Smooth muscle cell (in vitro differentiated cells): ENCODE results near the gene KLF11. TPM values are rescaled to one million over a fixed set of nuclear protein-coding genes. Genes with fewer than 3 reads are reported as not detected.

ENCODE experiments used
- DNase-seq: peaks from one replicate; lab custom pipeline; 2025; ENCODE audit not compliant: unreplicated experiment; lab: John Stamatoyannopoulos, UW
- H2AFZ ChIP-seq: fragments of 200-600 bp; sonication (generic); 2 replicates; pipeline ENCODE4 v1.6.0; 2016; ENCODE audit warnings: antibody characterized with exemption, low read depth, mild to moderate bottlenecking
- H3F3A ChIP-seq: fragments of 200-600 bp; sonication (generic); 2 replicates; pipeline ENCODE4 v1.6.0; 2017; ENCODE audit warnings: antibody characterized with exemption, low read depth
- H3K27ac ChIP-seq: fragments of 200-600 bp; sonication (generic); 2 replicates; pipeline ENCODE4 v1.5.1; 2016; ENCODE audit warnings: low read depth, mild to moderate bottlenecking
- H3K27me3 ChIP-seq: fragments of 200-600 bp; sonication (generic); 2 replicates; pipeline ENCODE4 v1.6.1; 2016; ENCODE audit warnings: low read depth, mild to moderate bottlenecking
- H3K36me3 ChIP-seq: fragments of 200-600 bp; sonication (generic); 2 replicates; pipeline ENCODE4 v1.5.1; 2016; ENCODE audit warnings: low read depth
- H3K4me1 ChIP-seq: fragments of 200-600 bp; sonication (generic); 2 replicates; pipeline ENCODE4 v1.5.1; 2016; ENCODE audit warnings: low read depth
- H3K4me2 ChIP-seq: fragments of 200-600 bp; sonication (generic); 2 replicates; pipeline ENCODE4 v1.6.0; 2016; ENCODE audit warnings: mild to moderate bottlenecking
- H3K4me3 ChIP-seq: fragments of 200-600 bp; sonication (generic); 2 replicates; pipeline ENCODE4 v1.5.1; 2016; ENCODE audit warnings: mild to moderate bottlenecking
- H3K79me2 ChIP-seq: fragments of 200-600 bp; sonication (generic); 2 replicates; pipeline ENCODE4 v1.6.0; 2016; ENCODE audit warnings: low read depth, mild to moderate bottlenecking
- H3K9ac ChIP-seq: fragments of 200-600 bp; sonication (generic); 2 replicates; pipeline ENCODE4 v1.6.0; 2016; ENCODE audit warnings: low read depth
- H3K9me3 ChIP-seq: fragments of 200-600 bp; sonication (generic); replicated peaks from 2 replicates; pipeline ENCODE4 v1.5.1; 2016; ENCODE audit warnings: low read depth
- H4K20me1 ChIP-seq: fragments of 200-600 bp; sonication (generic); 2 replicates; pipeline ENCODE4 v1.6.0; 2016; ENCODE audit warnings: low read depth
- CTCF ChIP-seq: fragments of 200-600 bp; sonication (generic); IDR thresholded peaks from 2 replicates; pipeline ENCODE4 v1.5.1; 2017; ENCODE audit warnings: borderline replicate concordance, mild to moderate bottlenecking, antibody characterized with exemption; ENCODE audit not compliant: insufficient read depth, poor library complexity, severe bottlenecking
- WGBS: methylation state at CpG from one replicate; pipeline ENCODE4 v1.1.7; 2016; ENCODE audit warnings: low lambda C conversion rate; 5-methylcytosine and 5-hydroxymethylcytosine counted together
- polyA plus RNA-seq: library from polyadenylated mRNA; unstranded; fragments of >200 nt; fragmentation: Nextera tagmentation; extraction: Ambion mirVana; gene quantifications from 2 replicates; pipeline ENCODE4 v1.2.1, GENCODE V29; 2016
- total RNA-seq: library from RNA; depleted of rRNA; stranded (reverse); fragments of >200 nt; gene quantifications from 2 replicates; pipeline ENCODE4 v1.2.3, GENCODE V29; 2014

The KLF11 gene
- total and polyA plus RNA-seq, 2 experiments from 2014 or later = 9.9 to 12.7 TPM

DNA sequence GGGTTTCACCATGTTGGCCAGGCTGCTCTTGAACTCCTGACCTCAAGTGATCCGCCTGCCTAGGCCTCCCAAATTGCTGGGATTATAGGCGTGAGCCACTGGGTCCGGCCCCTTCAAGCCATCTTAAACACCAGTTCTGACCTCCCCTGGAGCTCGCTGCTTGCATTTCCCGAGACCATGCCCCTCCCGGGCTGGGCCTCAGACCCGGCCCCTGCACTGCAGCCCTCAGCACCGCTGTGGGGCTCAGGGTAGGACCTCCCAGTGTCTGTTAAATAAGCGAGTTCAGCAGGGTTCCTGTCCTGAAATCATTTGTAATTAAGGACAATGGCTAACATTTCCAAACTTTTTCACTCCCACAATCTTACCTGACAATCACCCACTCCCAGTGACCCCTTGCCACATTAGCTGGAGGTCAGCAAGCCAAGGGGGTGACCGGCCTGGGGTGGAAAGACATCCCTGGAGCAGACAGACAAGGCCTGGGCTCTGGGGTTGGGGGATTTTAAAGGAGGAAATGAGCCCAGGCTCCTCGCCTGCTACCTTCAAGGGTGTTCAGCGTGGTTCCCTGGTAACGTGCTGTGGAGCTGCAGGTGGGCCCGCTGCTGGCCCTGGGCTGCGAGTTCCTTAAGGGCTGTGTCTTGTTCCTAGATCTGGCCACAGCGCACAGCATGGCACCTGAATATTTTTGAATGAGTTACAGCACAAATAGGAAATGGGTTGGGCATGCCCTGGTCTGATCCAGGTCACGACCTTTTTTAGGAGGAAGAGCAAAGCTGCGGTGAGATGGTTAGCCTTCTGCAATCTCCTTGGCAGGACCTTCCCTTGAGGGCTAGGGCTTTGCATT, 21.8 kb downstream of the KLF11 start:
- Histone ChIP-seq H3K4me2 (no peak overlapping the region), H3K9ac (no peak overlapping the region), H3K27me3 (no peaks in the 10 kb centered on the region), H3K36me3 (no peaks in the 10 kb centered on the region), H2AFZ (no peak overlapping the region), H3K27ac (no peak overlapping the region), H3F3A (no peaks in the 10 kb centered on the region), H3K4me3 (no peak overlapping the region), H3K4me1 (no peaks in the 10 kb centered on the region), H3K9me3 (no peaks in the 10 kb centered on the region), H4K20me1 (no peaks in the 10 kb centered on the region), H3K79me2 (no peaks in the 10 kb centered on the region)
- DNase-seq = no peak
- 88% methylated on average over 18 of the region's 18 CpGs for WGBS
- no peak for TF ChIP-seq CTCF

DNA sequence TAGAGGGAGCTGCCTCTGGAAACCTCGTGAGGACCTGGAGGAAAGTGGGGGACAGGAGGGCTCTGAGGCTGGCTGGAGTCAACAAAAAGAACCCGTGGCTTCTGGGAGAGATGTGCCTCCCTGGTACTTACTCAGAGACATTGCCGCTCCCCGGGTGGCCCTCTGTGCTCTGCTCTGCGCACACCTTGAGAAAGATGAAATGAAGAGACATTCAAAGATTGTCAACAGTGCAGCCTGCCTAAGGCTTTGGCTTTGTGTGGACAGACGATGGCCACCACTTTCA, 22.4 kb downstream of the KLF11 start:
- WGBS = 96% methylated on average over 6 of the region's 6 CpGs

DNA sequence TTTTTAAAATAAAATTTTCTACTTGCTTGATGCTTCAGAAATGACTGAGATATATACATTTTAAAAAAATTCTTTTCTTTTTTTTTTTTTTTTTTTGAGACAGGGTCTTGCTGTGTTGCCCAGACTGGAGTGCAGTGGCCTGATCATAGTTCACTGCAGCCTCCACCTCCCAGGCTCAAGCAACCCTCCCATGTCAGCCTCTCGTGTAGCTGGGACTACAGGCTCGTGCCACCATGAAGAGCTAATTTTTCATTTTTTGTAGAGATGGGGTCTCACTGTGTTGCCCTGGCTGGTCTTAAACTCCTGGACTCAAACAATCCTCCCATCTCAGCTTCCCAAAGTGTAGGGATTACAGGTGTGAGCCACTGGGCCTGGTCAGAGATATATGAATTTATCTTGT, 24.0 kb downstream of the KLF11 start:
- H3K9ac ChIP-seq = no peak overlapping the region
- no peak overlapping the region for H3K27ac ChIP-seq
- H3K9me3 ChIP-seq = no peaks in the 10 kb centered on the region
- no peak overlapping the region for H3K4me3 ChIP-seq
- H3K36me3 ChIP-seq = no peaks in the 10 kb centered on the region
- no peak for DNase-seq
- H3K79me2 ChIP-seq = no peaks in the 10 kb centered on the region
- no peaks in the 10 kb centered on the region for H3K4me1 ChIP-seq
- TF ChIP-seq CTCF = no peak
- no peaks in the 10 kb centered on the region for H4K20me1 ChIP-seq
- WGBS = 97% methylated on average over 2 of the region's 2 CpGs
- H3K27me3 ChIP-seq = no peaks in the 10 kb centered on the region
- H2AFZ ChIP-seq = no peak overlapping the region
- H3K4me2 ChIP-seq = no peak overlapping the region
- H3F3A ChIP-seq = no peaks in the 10 kb centered on the region

More for the DNA sequence above, 22.4 kb downstream of the KLF11 start:
- no peaks in the 10 kb centered on the region for H3K36me3 ChIP-seq
- H3K27me3 ChIP-seq = no peaks in the 10 kb centered on the region
- no peak overlapping the region for H3K9ac ChIP-seq
- no peak overlapping the region for H3K4me2 ChIP-seq
- TF ChIP-seq CTCF = no peak
- DNase-seq = no peak
- H3K27ac ChIP-seq = no peak overlapping the region
- H3K79me2 ChIP-seq = no peaks in the 10 kb centered on the region
- H3K4me1 ChIP-seq = no peaks in the 10 kb centered on the region
- H2AFZ ChIP-seq = no peak overlapping the region
- H3K4me3 ChIP-seq = no peak overlapping the region
- H3F3A ChIP-seq = no peaks in the 10 kb centered on the region
- H3K9me3 ChIP-seq = no peaks in the 10 kb centered on the region
- no peaks in the 10 kb centered on the region for H4K20me1 ChIP-seq

DNA sequence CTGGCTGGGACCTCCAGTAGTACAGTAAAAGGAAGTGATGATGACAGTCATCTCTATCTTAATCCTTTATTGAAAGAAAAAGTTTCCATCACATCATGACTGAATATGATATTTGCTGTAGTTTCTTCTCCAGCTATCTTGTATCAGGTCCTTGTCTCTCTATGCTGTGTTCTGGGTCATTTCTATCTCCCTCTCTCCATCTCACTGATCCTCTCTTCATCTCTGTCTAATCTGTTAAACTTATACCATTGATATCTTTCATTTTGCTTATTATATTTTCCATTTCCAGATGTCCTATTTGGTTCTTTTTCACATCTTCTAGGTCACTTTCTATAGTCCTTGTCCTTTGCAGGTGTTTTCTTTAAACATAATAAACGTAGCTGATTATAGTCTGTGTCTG, 24.5 kb downstream of the KLF11 start:
- Histone ChIP-seq H3K4me2 (no peak overlapping the region), H3K79me2 (no peaks in the 10 kb centered on the region), H3K4me3 (no peak overlapping the region), H3K4me1 (no peaks in the 10 kb centered on the region), H4K20me1 (no peaks in the 10 kb centered on the region), H3K9me3 (no peaks in the 10 kb centered on the region), H3F3A (no peaks in the 10 kb centered on the region), H3K9ac (no peak overlapping the region), H3K27ac (no peak overlapping the region), H3K27me3 (no peaks in the 10 kb centered on the region), H3K36me3 (no peaks in the 10 kb centered on the region), H2AFZ (no peak overlapping the region)
- DNase-seq = no peak
- TF ChIP-seq CTCF = no peak
- WGBS = 95% methylated on average over 1 of the region's 1 CpG
